HepG2 (cell line): ENCODE data around the gene VPS54. TPM values are rescaled to one million over a fixed set of nuclear protein-coding genes. Genes with fewer than 3 reads are reported as not detected.

Experiments
- FOXM1 ChIP-seq: sonication (generic); formaldehyde crosslinking; IDR thresholded peaks from 2 replicates; pipeline ENCODE4 v1.5.0; 2020; ENCODE audit warnings: missing genetic modification reagents
- JARID2 ChIP-seq: sonication (generic); formaldehyde crosslinking; IDR thresholded peaks from 2 replicates; pipeline ENCODE4 v1.8.1; 2023; ENCODE audit warnings: missing genetic modification reagents, inconsistent platforms; ENCODE audit not compliant: insufficient replicate concordance
- MED8 ChIP-seq: sonication (generic); formaldehyde crosslinking; IDR thresholded peaks from 2 replicates; pipeline ENCODE4 v1.8.1; 2023; ENCODE audit warnings: mild to moderate bottlenecking, missing genetic modification reagents; ENCODE audit not compliant: insufficient replicate concordance
- TAF15 ChIP-seq: fragments of 200-400 bp; formaldehyde crosslinking; IDR thresholded peaks from one replicate; pipeline ENCODE4 v1.6.1; 2018; ENCODE audit warnings: mild to moderate bottlenecking, low read depth, low read length; ENCODE audit not compliant: poor library complexity, severe bottlenecking
- TBX2 ChIP-seq: sonication (generic); formaldehyde crosslinking; IDR thresholded peaks from 2 replicates; pipeline ENCODE4 v1.5.0; 2020; ENCODE audit warnings: missing genetic modification reagents, mild to moderate bottlenecking, borderline replicate concordance
- ZMYM3 ChIP-seq: sonication (generic); formaldehyde crosslinking; IDR thresholded peaks from 2 replicates; pipeline ENCODE4 v1.5.1; 2020; ENCODE audit warnings: mild to moderate bottlenecking, missing genetic modification reagents
- ZNF12 ChIP-seq: sonication (generic); formaldehyde crosslinking; IDR thresholded peaks from 2 replicates; pipeline ENCODE4 v1.5.0; 2020; ENCODE audit warnings: missing genetic modification reagents
- ZNF432 ChIP-seq: sonication (generic); formaldehyde crosslinking; IDR thresholded peaks from 2 replicates; pipeline ENCODE4 v1.5.0; 2020; ENCODE audit warnings: missing genetic modification reagents, mild to moderate bottlenecking, borderline replicate concordance
- ZNF747 ChIP-seq: sonication (generic); formaldehyde crosslinking; IDR thresholded peaks from 2 replicates; pipeline ENCODE4 v1.8.1; 2023; ENCODE audit warnings: missing genetic modification reagents, mild to moderate bottlenecking, borderline replicate concordance
- polyA plus RNA-seq, 8 experiments: library from polyadenylated mRNA; depleted of rRNA in 3 of 8; stranded (reverse) in 7 of 8; unstranded in 1 of 8; fragments of >200 nt; fragmentation: Illumina TruSeq in 4 of 8; extraction: Trizol in 4 of 8; gene quantifications; 2 replicates each; pipeline versions ENCODE4 v1.2.1 to v1.2.3, GENCODE V29; 2011 to 2016; ENCODE audit warnings: low read depth in 4 of 8, missing spikeins in 1 of 8, mixed read lengths in 1 of 8; ENCODE audit not compliant: insufficient read depth in 1 of 8
- total RNA-seq, 5 experiments: library from RNA; depleted of rRNA; stranded (reverse); fragments of >200 nt; fragmentation: Illumina TruSeq; extraction: Trizol; gene quantifications; 2 replicates each; pipeline ENCODE4 v1.2.3, GENCODE V29; 2016; ENCODE audit warnings: low read depth in 1 of 5
- TF ChIP-seq, protein P1 (sequence below), 2 experiments: fragments of 450-650 bp in 1 of 2; sonication (generic) in 1 of 2; formaldehyde crosslinking in 1 of 2; IDR thresholded peaks; 2 replicates each; pipeline versions ENCODE4 v1.6.1 to v1.8.0; 2016 to 2022; ENCODE audit warnings: antibody characterized with exemption in 1 of 2, mild to moderate bottlenecking in 1 of 2, missing genetic modification reagents in 1 of 2
- TF ChIP-seq, protein P2 (sequence below): sonication (generic); formaldehyde crosslinking; IDR thresholded peaks from 2 replicates; pipeline ENCODE4 v1.5.0; 2020; ENCODE audit warnings: mild to moderate bottlenecking, missing genetic modification reagents
- TF ChIP-seq, protein P3 (sequence below): sonication (generic); formaldehyde crosslinking; IDR thresholded peaks from 2 replicates; pipeline ENCODE4 v1.4.0; 2020; ENCODE audit warnings: missing genetic modification reagents, borderline replicate concordance

The VPS54 gene
- total and polyA plus RNA-seq, 2 of the 13 experiments (the other 11 are each of a cell fraction or from before 2014, with no cell fraction given): 64.7 to 77.5 TPM

- TF ChIP-seq, protein P1, sequence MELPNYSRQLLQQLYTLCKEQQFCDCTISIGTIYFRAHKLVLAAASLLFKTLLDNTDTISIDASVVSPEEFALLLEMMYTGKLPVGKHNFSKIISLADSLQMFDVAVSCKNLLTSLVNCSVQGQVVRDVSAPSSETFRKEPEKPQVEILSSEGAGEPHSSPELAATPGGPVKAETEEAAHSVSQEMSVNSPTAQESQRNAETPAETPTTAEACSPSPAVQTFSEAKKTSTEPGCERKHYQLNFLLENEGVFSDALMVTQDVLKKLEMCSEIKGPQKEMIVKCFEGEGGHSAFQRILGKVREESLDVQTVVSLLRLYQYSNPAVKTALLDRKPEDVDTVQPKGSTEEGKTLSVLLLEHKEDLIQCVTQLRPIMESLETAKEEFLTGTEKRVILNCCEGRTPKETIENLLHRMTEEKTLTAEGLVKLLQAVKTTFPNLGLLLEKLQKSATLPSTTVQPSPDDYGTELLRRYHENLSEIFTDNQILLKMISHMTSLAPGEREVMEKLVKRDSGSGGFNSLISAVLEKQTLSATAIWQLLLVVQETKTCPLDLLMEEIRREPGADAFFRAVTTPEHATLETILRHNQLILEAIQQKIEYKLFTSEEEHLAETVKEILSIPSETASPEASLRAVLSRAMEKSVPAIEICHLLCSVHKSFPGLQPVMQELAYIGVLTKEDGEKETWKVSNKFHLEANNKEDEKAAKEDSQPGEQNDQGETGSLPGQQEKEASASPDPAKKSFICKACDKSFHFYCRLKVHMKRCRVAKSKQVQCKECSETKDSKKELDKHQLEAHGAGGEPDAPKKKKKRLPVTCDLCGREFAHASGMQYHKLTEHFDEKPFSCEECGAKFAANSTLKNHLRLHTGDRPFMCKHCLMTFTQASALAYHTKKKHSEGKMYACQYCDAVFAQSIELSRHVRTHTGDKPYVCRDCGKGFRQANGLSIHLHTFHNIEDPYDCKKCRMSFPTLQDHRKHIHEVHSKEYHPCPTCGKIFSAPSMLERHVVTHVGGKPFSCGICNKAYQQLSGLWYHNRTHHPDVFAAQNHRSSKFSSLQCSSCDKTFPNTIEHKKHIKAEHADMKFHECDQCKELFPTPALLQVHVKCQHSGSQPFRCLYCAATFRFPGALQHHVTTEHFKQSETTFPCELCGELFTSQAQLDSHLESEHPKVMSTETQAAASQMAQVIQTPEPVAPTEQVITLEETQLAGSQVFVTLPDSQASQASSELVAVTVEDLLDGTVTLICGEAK (IDR thresholded peaks at IDR 0.05): no peak
- TF ChIP-seq, protein P1 (CRISPR knock-in tag; IDR thresholded peaks at IDR 0.05): 0 out of 2 replicates have a peak, but pooled peaks have one; percentile 43
- TF ChIP-seq ZNF747: no peak
- no peak for TF ChIP-seq TAF15
- TF ChIP-seq ZNF432: no peak
- TF ChIP-seq ZNF12 (CRISPR knock-in tag): no peak
- TF ChIP-seq MED8: no peak
- TF ChIP-seq ZMYM3 (CRISPR knock-in tag): 0 out of 2 replicates have a peak, but pooled peaks have one; percentile 14
- TF ChIP-seq, protein P2, sequence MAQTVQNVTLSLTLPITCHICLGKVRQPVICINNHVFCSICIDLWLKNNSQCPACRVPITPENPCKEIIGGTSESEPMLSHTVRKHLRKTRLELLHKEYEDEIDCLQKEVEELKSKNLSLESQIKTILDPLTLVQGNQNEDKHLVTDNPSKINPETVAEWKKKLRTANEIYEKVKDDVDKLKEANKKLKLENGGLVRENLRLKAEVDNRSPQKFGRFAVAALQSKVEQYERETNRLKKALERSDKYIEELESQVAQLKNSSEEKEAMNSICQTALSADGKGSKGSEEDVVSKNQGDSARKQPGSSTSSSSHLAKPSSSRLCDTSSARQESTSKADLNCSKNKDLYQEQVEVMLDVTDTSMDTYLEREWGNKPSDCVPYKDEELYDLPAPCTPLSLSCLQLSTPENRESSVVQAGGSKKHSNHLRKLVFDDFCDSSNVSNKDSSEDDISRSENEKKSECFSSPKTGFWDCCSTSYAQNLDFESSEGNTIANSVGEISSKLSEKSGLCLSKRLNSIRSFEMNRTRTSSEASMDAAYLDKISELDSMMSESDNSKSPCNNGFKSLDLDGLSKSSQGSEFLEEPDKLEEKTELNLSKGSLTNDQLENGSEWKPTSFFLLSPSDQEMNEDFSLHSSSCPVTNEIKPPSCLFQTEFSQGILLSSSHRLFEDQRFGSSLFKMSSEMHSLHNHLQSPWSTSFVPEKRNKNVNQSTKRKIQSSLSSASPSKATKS (CRISPR knock-in tag): no peak
- TF ChIP-seq TBX2 (CRISPR knock-in tag): 0 out of 2 replicates have a peak, but pooled peaks have one; percentile 18
- TF ChIP-seq, protein P3, sequence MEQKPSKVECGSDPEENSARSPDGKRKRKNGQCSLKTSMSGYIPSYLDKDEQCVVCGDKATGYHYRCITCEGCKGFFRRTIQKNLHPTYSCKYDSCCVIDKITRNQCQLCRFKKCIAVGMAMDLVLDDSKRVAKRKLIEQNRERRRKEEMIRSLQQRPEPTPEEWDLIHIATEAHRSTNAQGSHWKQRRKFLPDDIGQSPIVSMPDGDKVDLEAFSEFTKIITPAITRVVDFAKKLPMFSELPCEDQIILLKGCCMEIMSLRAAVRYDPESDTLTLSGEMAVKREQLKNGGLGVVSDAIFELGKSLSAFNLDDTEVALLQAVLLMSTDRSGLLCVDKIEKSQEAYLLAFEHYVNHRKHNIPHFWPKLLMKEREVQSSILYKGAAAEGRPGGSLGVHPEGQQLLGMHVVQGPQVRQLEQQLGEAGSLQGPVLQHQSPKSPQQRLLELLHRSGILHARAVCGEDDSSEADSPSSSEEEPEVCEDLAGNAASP: no peak
- peak; percentile 72 for TF ChIP-seq JARID2
- no peak for TF ChIP-seq FOXM1 (CRISPR knock-in tag)
These were observed 18.4 kb downstream of the VPS54 start (continued) for GRCh38 chr2:64000630-64001381.
